Activated T-cell treated with anti-CD3 and anti-CD28 coated beads, Interleukin-2, amount 50 U/mL, for 4 hours (primary cell): ENCODE results near the gene ABCG5. TPM values are rescaled to one million over a fixed set of nuclear protein-coding genes. Genes with fewer than 3 reads are reported as not detected.

Source experiments
- ATAC-seq, 2 donors: fragments of 200-7000 bp; cut with Tn5 transposase; one replicate each; pipeline ENCODE4 v1.10.0; 2021
- DNase-seq: peaks from one replicate; pipeline ENCODE4 v3.0.0-alpha.2; 2020
- H3K27me3 Mint-ChIP-seq: one replicate; pipeline ENCODE4 v1.8.0; 2021; ENCODE audit warnings: low read depth, mixed read lengths
- H3K36me3 Mint-ChIP-seq: one replicate; pipeline ENCODE4 v1.8.0; 2022; ENCODE audit warnings: mixed read lengths; ENCODE audit not compliant: insufficient read depth
- H3K4me1 Mint-ChIP-seq: one replicate; pipeline ENCODE4 v1.8.0; 2021; ENCODE audit warnings: low read depth, mixed read lengths
- H3K4me3 Mint-ChIP-seq: one replicate; pipeline ENCODE4 v1.8.0; 2021; ENCODE audit warnings: mild to moderate bottlenecking, moderate library complexity, mixed read lengths
- H3K9me3 Mint-ChIP-seq: one replicate; pipeline ENCODE4 v1.8.0; 2021; ENCODE audit warnings: mixed read lengths
- total RNA-seq, 3 donors: library from RNA; stranded (reverse); gene quantifications; one replicate each; pipeline ENCODE4 v1.2.1, GENCODE V29; 2021

ABCG5 gene
- total RNA-seq, 3 donors from 2014 or later, result not detected

DNA sequence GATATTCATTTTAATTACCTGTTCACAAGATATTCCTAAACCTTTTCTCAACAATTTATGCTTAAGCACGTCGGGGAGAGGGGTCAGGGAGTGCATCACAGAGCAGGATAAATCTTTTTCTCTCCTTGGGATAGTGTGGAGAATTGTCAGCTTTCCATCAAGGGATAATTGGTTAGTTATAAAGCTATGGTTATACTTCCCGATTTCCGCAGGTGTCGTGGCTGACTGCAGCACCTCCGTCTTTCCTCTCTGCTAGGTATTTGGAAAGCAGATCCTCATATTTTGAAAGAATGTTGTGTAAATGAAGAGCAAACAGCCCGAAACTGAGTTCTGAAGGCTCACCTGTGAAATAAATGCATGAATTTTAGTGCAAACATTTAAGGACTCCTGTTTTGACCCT lies 64.0 kb downstream of the ABCG5 start:
- no peaks in the 10 kb centered on the region for H3K9me3 Mint-ChIP-seq
- peaks cover 4% of the 10 kb centered on the region for H3K36me3 Mint-ChIP-seq
- ATAC-seq (no peak), DNase-seq (no peak)
- H3K4me3 Mint-ChIP-seq, result peak overlapping the region; percentile 98
- peaks cover 16% of the 10 kb centered on the region for H3K4me1 Mint-ChIP-seq
- H3K27me3 Mint-ChIP-seq, result no peaks in the 10 kb centered on the region

DNA sequence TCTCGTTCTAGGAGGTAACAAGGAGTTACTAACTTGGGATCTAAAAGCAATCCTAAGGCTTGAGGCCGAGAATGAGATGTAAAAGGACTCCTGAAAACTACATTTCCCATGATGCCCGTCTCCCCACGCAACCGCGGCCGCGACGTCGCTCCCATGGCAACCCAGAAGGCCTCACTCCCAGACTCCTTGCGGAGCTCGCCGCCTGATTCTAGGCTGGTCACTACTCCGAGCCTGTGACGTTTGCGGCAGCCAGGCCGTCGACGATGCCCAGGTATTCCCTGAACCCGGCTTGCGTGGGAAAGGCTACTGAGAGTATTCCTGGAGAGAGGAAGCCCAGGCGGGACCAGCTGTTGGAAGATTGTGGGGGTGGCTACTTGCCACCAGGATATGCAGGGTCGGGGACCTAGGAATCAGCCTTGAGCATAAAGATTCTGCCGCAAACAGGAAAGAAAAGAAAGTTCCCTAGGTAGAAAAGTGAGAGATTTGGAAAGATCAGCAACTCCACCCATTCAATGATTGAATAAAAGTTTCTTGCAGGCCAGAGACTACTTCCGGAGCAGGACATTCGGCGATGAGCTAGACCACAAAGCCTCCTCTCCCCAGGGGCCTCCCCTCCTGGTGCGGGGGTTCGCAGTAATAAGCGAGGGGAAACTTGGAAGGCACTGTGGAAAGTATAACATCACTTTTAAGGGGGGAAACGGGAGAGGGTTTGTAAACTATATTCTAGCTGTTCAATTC lies 64.6 kb downstream of the ABCG5 start, which contains the start of gene DYNC2LI1:
DYNC2LI1 (plus strand) TSS at position 164 of the 738 bp plus-strand sequence; CDS start at position 264, 100 bp downstream.
- peak; percentile 97 to 99 for ATAC-seq
- peak; percentile 69 for DNase-seq
- H3K4me1 Mint-ChIP-seq, result peaks cover 16% of the 10 kb centered on the region
- no peaks in the 10 kb centered on the region for H3K36me3 Mint-ChIP-seq
- peak within 1 kb of the TSS; percentile 98 for H3K4me3 Mint-ChIP-seq
- H3K27me3 Mint-ChIP-seq, result no peaks in the 10 kb centered on the region
- H3K9me3 Mint-ChIP-seq, result no peaks in the 10 kb centered on the region

DNA sequence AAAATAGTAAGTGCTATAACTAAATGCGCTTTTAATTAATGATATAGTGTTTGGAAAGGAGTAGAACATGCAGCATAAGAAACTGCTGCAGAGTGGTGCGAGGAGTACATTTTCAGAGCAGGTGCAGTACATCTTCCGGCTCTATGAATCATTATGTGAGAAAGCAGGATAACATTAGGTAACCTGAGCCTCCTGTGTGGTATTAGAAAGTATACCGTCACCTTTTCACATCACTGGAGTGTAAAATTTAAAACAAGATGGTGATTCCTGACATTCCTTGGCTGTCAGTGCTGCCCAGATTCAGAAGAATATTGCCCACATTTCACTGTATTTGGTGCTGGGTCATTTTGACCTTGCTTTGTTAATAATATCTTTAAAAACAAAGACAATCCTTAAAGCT lies 72.6 kb downstream of the ABCG5 start:
- Mint-ChIP-seq H3K9me3 (no peaks in the 10 kb centered on the region), H3K4me3 (no peak overlapping the region), H3K4me1 (peaks cover 3% of the 10 kb centered on the region), H3K36me3 (no peaks in the 10 kb centered on the region), H3K27me3 (no peaks in the 10 kb centered on the region)
- ATAC-seq, result no peak
- no peak for DNase-seq

- ATAC-seq, result no peak
- no peaks in the 10 kb centered on the region for H3K9me3 Mint-ChIP-seq
Observed at GRCh38 chr2:43764086-43764705, 74.4 kb downstream of the ABCG5 start.

DNA sequence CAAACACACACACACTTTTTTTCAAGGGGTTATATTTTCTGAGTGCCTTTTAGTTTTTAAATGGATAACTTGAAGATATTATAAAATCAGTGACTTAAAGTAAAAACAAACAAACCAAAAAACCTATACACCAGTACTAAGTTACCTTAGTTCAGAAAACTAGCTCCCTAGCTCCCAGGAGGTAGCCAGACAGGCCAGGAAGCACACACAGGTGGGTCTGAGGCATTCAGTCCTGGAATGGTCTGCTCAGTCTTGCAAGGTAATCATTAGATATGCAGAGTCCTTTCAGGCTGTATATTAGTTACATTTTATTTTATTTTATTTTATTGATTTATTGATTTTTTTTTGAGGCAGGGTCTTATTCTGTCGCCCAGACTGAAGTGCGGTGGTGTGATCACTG lies 75.5 kb downstream of the ABCG5 start:
- no peak for ATAC-seq
- Mint-ChIP-seq H3K4me3 (no peak overlapping the region), H3K36me3 (no peaks in the 10 kb centered on the region), H3K9me3 (no peaks in the 10 kb centered on the region), H3K4me1 (peaks cover 3% of the 10 kb centered on the region), H3K27me3 (no peaks in the 10 kb centered on the region)
- no peak for DNase-seq

More at GRCh38 chr2:43764086-43764705, 74.4 kb downstream of the ABCG5 start:
- no peaks in the 10 kb centered on the region for H3K36me3 Mint-ChIP-seq
- DNase-seq, result no peak
- H3K4me3 Mint-ChIP-seq, result no peak overlapping the region
- peaks cover 3% of the 10 kb centered on the region for H3K4me1 Mint-ChIP-seq
- no peaks in the 10 kb centered on the region for H3K27me3 Mint-ChIP-seq

Other genes with a start within 250 kb of the ABCG5 start
- 10 to 100 TPM; 50.3 to 60.4 (median 57.0) TPM for gene THADA, start 242.8 kb downstream of the ABCG5 start, total RNA-seq
- under 1 TPM; 0.16 to 0.33 (median 0.26) TPM for gene PLEKHH2, start 201.6 kb downstream of the ABCG5 start, total RNA-seq
- gene C1GALT1C1L, start 162.4 kb downstream of the ABCG5 start, total RNA-seq, result under 1 TPM in 2 of 3 donors, not detected in 1; 0.20 to 0.34 TPM
- 1 to 10 TPM; 5.0 to 7.5 (median 5.2) TPM for gene DYNC2LI1, start 64.8 kb downstream of the ABCG5 start, total RNA-seq
- under 1 TPM in 1 of 3 donors, not detected in 2; 0.05 TPM for gene ABCG8, start 132 bp upstream of the ABCG5 start, total RNA-seq
- gene LRPPRC, start 157.2 kb upstream of the ABCG5 start, total RNA-seq, result 100 to 1,000 TPM; 165 to 211 (median 185) TPM